H1 (cell line): ENCODE results near the gene THADA.

Experiments used
- CEBPB ChIP-seq: IDR thresholded peaks from 2 replicates; pipeline ENCODE4 v1.6.1; 2012; ENCODE audit warnings: low read depth, low read length
- E2F6 ChIP-seq: IDR thresholded peaks from 2 replicates; pipeline ENCODE4 v1.6.1; 2012; ENCODE audit warnings: inconsistent platforms
- EP300 ChIP-seq, 2 experiments: IDR thresholded peaks; 1 replicate in 1 of 2; 2 replicates in 1 of 2; pipeline ENCODE4 v1.6.1; 2011 to 2012; ENCODE audit warnings: low read depth in 2 of 2, low read length in 2 of 2, mild to moderate bottlenecking in 2 of 2, borderline replicate concordance in 1 of 2, inconsistent platforms in 1 of 2, moderate library complexity in 1 of 2
- EZH2 ChIP-seq: fragments of 200-600 bp; sonication (generic); IDR thresholded peaks from 2 replicates; pipeline ENCODE4 v1.7.1; 2012; ENCODE audit warnings: low read depth, mild to moderate bottlenecking, moderate library complexity, low read length, inconsistent platforms; ENCODE audit not compliant: severe bottlenecking
- PHF8 ChIP-seq: fragments of 200-600 bp; sonication (generic); conservative IDR thresholded peaks from 2 replicates; pipeline ENCODE4 v1.7.1; 2012; ENCODE audit warnings: low read depth, mild to moderate bottlenecking, inconsistent platforms, low read length, moderate library complexity
- POLR2A ChIP-seq, 2 experiments: IDR thresholded peaks; 1 replicate in 1 of 2; 2 replicates in 1 of 2; pipeline ENCODE4 v1.6.1; 2011; ENCODE audit warnings: low read depth in 2 of 2, low read length in 2 of 2, mild to moderate bottlenecking in 2 of 2; ENCODE audit errors: control extremely low read depth in 1 of 2
- POLR2AphosphoS5 ChIP-seq: IDR thresholded peaks from 2 replicates; pipeline ENCODE4 v1.6.1; 2011; ENCODE audit warnings: low read depth, low read length
- RNF2 ChIP-seq: fragments of 200-900, 300-1000 bp; sonication (generic); IDR thresholded peaks from 2 replicates; pipeline ENCODE4 v1.7.1; 2016; ENCODE audit warnings: borderline replicate concordance, low read depth, mild to moderate bottlenecking, antibody characterized with exemption, low read length; ENCODE audit not compliant: poor library complexity, severe bottlenecking; ENCODE audit errors: missing control alignments
- TBP ChIP-seq: IDR thresholded peaks from 2 replicates; pipeline ENCODE4 v1.6.1; 2011; ENCODE audit warnings: low read depth, low read length, improper control_type of control experiment
- YY1 ChIP-seq: IDR thresholded peaks from 2 replicates; pipeline ENCODE4 v1.6.1; 2011; ENCODE audit warnings: low read depth, mild to moderate bottlenecking, low read length
- ZNF274 ChIP-seq: IDR thresholded peaks from 2 replicates; pipeline ENCODE4 v1.7.0; 2012; ENCODE audit warnings: low read length, borderline replicate concordance; ENCODE audit errors: extremely low read depth
- TF ChIP-seq, protein P1 (sequence below), 3 experiments: IDR thresholded peaks; 1 replicate in 2 of 3; 2 replicates in 1 of 3; pipeline versions ENCODE4 v1.5.1 to v1.6.1; 2011; ENCODE audit warnings: low read length in 3 of 3, mild to moderate bottlenecking in 3 of 3, inconsistent platforms in 2 of 3, low read depth in 1 of 3, moderate library complexity in 1 of 3; ENCODE audit not compliant: insufficient read depth in 1 of 3; ENCODE audit errors: control extremely low read depth in 1 of 3
- TF ChIP-seq, protein P2 (sequence below): IDR thresholded peaks from 2 replicates; pipeline ENCODE4 v1.6.1; 2011; ENCODE audit warnings: low read length, improper control_type of control experiment

GRCh38 chr2:43410055-43410604, 185.7 kb downstream of the THADA start:
- TF ChIP-seq, protein P1, sequence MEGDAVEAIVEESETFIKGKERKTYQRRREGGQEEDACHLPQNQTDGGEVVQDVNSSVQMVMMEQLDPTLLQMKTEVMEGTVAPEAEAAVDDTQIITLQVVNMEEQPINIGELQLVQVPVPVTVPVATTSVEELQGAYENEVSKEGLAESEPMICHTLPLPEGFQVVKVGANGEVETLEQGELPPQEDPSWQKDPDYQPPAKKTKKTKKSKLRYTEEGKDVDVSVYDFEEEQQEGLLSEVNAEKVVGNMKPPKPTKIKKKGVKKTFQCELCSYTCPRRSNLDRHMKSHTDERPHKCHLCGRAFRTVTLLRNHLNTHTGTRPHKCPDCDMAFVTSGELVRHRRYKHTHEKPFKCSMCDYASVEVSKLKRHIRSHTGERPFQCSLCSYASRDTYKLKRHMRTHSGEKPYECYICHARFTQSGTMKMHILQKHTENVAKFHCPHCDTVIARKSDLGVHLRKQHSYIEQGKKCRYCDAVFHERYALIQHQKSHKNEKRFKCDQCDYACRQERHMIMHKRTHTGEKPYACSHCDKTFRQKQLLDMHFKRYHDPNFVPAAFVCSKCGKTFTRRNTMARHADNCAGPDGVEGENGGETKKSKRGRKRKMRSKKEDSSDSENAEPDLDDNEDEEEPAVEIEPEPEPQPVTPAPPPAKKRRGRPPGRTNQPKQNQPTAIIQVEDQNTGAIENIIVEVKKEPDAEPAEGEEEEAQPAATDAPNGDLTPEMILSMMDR (IDR thresholded peaks at IDR 0.05; ENCODE audit: control extremely low read depth in 1 of 3, insufficient read depth in 1 of 3, low read depth in 1 of 3, low read length in 3 of 3), result no peak
- TF ChIP-seq POLR2AphosphoS5 (no peak), E2F6 (no peak), POLR2A (IDR thresholded peaks at IDR 0.05; ENCODE audit: control extremely low read depth in 1 of 2, low read depth in 2 of 2, low read length in 2 of 2) (no peak), TBP (no peak), RNF2 (no peak), ZNF274 (no peak), EZH2 (no peak), CEBPB (no peak), PHF8 (no peak), YY1 (no peak), EP300 (IDR thresholded peaks at IDR 0.05; ENCODE audit: borderline replicate concordance in 1 of 2, low read depth in 2 of 2, low read length in 2 of 2) (no peak)
- TF ChIP-seq, protein P2, sequence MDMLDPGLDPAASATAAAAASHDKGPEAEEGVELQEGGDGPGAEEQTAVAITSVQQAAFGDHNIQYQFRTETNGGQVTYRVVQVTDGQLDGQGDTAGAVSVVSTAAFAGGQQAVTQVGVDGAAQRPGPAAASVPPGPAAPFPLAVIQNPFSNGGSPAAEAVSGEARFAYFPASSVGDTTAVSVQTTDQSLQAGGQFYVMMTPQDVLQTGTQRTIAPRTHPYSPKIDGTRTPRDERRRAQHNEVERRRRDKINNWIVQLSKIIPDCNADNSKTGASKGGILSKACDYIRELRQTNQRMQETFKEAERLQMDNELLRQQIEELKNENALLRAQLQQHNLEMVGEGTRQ, result no peak
